Measurements from ENCODE around the gene GULP1.

GRCh38 chr2:188412190-188412589 is 120.5 kb downstream of the GULP1 start:
- no peak for TF ChIP-seq CTCF (IDR thresholded peaks at IDR 0.05)
- no peak for TF ChIP-seq POLR2A (IDR thresholded peaks at IDR 0.05)

All from uterus (tissue), 2 donors.